G401.6 (cell line): Measurements from ENCODE around the gene CFAP61.
"Not testable (repeated sequence)": the region's sequence is repeated elsewhere in the genome, so short reads cannot be mapped to it uniquely, and the experiment has no call there.

Source experiments
- FAIRE-seq: peaks from 2 replicates; lab custom pipeline; 2012; peaks lifted over from hg19 to GRCh38; lab: Jason Lieb, UNC

Gene CFAP61

DNA sequence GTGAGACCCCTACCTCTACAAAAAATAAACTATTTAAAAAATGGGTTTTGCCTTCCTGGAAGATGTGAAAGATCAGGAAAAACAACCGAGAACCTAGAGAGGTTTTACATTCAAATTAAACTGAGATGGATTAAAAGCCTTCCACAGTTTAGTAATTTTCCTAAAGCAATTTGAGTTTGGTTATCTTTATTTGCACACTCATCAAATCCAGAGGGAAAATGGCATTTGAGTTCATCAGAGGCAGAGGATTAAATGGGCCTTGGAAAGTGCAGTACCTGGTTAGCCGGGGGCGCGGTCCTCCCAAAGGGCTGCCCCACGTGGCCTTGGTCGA, 158.6 kb downstream of the CFAP61 start:
- no peak for FAIRE-seq

- FAIRE-seq: no peak
These were observed 159.1 kb downstream of the CFAP61 start for GRCh38 chr20:20211274-20211987.

- FAIRE-seq: no peak
These were observed 159.7 kb downstream of the CFAP61 start for GRCh38 chr20:20211988-20212518.

- FAIRE-seq: no peak
These were observed 160.4 kb downstream of the CFAP61 start for GRCh38 chr20:20212675-20213096.

DNA sequence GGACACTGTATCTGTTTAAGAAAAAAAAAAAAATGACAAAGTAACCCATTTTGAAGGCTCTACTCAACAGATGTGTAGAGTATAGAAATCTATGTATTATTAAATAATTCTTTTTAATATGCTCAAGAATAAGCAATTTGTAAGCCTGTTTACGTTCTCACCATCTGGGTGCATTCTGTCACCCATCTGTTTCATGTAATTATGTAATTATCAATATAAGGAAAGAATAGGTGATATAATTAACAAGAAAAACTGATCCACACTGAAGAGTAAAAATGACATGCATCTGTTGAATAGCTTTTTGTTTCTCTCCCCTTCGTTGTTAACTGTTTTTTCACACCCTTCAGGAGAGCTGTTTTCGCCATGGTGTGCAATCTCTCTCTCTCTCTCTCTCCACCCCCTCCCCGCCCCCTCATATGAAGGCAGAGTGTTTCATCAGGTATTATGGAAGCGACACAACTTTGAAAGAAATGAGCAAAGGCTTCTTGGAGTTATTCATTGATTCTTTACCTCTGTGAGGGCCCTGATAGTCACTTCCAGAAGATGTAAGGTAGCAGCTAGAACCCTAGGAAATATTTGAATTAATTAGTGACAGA, 161.3 kb downstream of the CFAP61 start:
- FAIRE-seq: no peak

- FAIRE-seq: no peak
These were observed 162.5 kb downstream of the CFAP61 start for GRCh38 chr20:20214757-20215275.

- FAIRE-seq: no peak
These were observed 163.8 kb downstream of the CFAP61 start for GRCh38 chr20:20215976-20216727.

GRCh38 chr20:20216941-20217340, 164.6 kb downstream of the CFAP61 start:
- no peak for FAIRE-seq

DNA sequence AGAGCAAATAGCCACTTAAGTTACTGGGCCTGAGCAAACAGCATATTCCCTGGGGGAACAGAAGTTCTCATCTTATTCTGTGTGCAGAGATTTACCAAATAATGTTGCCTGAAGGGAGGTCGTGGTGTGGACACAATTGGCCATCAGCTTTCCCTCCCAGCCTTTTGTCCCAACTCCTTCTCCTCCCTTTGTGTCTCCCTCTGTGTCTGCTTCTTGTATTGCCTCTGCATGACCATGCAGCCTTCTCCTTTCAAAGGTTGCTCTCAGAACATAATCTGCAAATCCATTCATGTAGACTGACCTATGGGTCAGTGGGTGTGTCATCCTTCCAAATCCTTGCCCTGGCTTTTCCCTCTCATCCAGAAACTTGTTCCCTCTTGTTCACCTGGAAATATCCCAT, 165.3 kb downstream of the CFAP61 start:
- no peak for FAIRE-seq

DNA sequence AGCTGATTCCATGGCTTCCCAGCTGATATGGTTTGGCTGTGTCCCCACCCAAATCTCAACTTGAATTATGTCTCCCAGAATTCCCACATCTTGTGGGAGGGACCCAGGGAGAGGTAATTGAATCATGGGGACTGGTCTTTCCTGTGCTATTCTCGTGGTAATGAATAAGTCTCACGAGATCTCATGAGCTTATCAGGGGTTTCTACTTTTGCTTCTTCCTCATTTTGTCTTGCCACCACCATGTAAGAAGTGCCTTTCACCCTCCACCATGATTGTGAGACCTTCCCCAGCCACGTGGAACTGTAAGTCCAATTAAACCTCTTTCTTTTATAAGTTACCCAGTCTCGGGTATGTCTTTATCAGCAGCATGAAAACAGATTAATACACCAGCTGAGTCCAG, 165.8 kb downstream of the CFAP61 start:
- not testable (repeated sequence) for FAIRE-seq

- FAIRE-seq: no peak
These were observed 166.7 kb downstream of the CFAP61 start for GRCh38 chr20:20219016-20219415.

DNA sequence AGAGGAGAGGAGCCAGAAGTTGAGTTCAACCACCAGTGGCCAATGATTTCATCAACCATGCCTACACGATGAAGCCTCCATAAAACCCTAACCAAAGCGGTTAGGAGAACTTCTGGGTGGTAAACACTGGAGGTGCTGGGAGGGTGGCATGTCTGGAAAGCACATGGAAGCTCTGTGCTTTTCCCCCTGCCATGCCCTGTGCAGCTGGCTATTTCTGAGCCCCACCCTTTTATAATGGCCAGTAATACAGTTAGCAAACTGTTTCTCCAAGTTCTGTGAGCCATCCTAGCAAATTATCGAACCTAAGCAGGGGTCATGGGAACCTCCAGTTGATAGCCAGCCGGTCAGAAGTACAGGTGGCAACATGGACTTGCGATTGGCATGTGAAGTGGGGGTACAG, 167.8 kb downstream of the CFAP61 start:
- FAIRE-seq: no peak

- FAIRE-seq: no peak
These were observed 171.6 kb downstream of the CFAP61 start for GRCh38 chr20:20223981-20224380.

DNA sequence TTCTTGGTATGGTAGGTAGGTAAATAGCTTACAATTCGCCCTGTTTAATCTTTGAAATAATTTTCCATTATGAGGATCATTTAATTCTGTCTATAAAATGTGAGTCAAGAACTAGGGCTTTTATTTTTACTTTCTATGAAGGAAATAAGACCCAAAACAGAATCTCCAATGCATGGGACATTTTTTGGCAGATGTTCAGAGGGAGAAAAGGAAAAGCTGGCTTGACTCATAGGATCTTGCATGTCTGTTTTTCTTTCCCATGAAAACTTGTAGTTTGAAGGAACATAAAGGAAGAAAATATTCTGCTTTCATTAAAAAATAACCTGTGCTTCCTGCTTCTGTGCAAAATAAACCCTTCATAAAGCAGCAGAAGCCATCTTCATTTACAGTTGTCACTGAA, 172.5 kb downstream of the CFAP61 start:
- FAIRE-seq: no peak

DNA sequence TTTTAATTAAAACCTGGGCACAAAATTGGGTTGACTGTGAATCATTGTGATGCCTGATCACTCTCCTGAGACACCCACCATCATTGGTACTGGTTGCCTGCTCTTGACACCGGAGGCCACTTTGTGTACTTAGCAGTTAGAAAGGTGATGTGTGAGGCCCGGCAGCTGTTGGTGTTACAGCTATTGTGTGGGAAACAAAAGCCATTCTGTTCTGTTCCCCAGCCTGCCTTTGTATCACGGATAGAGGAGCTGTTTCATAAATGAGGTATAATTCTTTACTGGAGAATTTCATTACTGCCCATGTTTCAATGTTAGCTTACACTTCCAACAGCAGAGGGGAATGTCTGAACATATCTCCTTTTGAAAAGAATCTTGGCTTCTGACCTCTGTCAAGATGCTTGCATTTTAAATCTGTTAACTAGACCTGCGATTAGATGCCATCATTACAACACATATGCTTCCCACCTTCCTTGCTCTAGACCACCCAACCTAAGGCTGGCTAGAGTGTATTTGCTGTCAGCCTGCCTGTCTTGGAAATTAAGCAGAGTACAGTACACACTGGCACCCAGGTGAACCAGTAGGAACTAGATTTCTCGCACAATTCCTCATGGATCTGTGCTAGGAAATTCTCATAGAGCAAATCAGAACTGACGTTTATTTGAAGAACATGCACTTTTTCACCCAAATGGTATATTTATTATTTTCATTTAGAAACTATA, 173.2 kb downstream of the CFAP61 start:
- no peak for FAIRE-seq

DNA sequence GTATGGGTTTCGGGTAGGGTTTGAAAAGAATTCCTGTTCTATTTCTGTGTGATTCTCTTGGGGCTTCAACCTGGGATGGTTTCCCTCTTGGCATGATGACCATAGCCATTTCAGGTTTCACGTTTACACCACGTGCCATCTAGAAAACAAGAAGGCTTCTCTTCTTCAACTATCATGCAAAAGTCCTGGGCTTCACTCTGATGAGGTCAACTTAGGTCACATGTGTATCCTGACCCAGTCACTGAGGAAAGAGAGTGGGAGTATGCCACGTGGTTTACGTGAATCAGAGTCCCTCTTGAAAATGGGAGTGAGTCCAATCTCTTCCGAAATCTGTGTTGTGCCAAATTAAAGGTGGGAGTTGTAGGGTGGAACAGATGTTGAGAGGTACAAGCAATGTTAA, 174.2 kb downstream of the CFAP61 start:
- no peak for FAIRE-seq

DNA sequence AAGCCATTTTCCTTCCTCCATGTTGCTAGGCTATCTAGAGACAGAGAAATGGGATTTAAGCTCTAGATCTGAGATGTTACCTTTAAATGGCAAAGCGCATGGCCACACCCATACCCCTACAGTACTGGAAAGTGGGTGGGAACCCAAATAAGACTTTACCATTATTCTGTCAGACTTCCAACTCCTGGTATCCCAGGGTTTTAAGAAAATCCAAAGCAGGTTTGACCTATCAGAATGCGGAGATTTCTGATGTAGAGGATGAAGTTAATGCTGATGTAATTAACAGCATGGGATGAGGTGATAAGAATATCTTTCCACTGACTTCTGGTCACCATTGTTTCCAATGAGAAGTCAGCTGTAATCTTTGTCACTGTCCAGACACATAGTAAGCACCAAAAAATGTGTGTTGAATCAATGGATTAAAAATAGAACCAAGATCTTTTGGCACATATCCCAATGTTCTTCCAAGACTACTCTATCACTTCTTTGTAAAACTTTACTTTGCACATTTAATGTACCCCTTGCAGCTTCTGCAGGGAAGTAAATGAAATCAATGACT, 174.8 kb downstream of the CFAP61 start:
- no peak for FAIRE-seq

DNA sequence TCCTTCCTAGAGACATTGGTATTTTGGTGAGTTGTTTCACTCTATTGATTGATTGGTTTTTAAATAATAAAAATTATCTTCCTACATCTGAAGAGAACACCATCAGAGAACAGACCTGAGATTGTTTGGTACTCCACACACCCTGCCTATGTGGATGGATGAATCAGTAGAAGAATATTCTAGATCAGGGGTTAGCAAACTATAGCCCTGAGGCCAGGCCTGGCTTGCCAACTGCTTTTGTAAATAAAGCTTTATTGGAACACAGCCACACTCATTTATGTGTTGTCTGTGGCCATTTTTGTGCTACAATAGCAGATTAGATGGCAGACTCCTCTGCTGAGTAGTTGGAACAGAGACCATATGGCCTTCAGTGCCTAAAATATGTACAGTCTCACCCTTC, 176.0 kb downstream of the CFAP61 start:
- no peak for FAIRE-seq

GRCh38 chr20:20229595-20229994, 177.3 kb downstream of the CFAP61 start:
- FAIRE-seq: no peak

GRCh38 chr20:20230741-20231140, 178.4 kb downstream of the CFAP61 start:
- FAIRE-seq: no peak

DNA sequence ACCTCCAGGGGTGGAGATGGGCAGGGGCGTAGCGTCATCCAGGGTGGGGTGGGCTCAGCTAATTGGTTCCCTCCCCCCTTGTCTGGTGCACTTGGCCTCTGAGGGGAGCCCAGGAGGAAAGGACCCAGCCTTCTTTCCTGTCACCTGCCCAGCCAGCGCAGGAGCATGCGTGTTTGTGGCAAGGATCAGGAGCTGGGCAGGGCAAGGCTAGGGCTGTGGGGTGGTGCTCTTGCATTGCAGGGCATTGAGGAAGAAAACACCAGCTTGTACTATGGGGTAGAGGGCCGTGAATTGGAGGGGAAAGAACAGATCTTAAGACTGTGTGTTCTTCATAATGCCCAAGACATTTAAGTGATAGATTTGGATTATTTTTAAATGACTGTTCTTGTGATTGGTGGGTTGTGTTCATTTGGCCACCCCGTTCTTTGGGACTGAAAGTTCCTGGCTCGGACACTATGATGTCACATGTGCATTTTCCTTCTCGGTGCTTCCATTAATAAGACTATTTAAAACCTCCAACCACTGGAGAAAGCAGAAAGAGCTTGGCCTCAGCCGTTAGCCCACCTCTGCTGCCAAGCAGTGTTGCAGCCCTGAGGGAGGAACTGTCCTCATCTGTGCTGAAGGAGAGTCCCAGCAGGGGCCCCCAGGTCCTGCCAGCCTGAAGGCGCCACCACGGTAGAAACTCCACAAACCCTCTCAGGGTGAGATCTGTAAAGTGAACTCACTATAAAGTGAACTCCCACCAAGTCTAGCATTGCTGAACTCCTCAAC, 179.4 kb downstream of the CFAP61 start:
- no peak for FAIRE-seq
